Keratinocyte (primary cell): ENCODE measurements around the gene UCP2.

Source experiments
- EZH2 ChIP-seq: IDR thresholded peaks from one replicate; pipeline ENCODE4 v1.6.1; 2012; ENCODE audit warnings: inconsistent platforms, mild to moderate bottlenecking, low read length, moderate library complexity
- TF ChIP-seq, protein P1 (sequence below), 3 experiments: IDR thresholded peaks in 1 of 3; conservative IDR thresholded peaks in 1 of 3; optimal IDR thresholded peaks in 1 of 3; 2 replicates in 2 of 3; 3 replicates in 1 of 3; pipeline versions ENCODE3 to v1.5.1; 2011; ENCODE audit warnings: low read length in 3 of 3, mild to moderate bottlenecking in 3 of 3, moderate library complexity in 2 of 3, control low read depth in 1 of 3, inconsistent platforms in 1 of 3; ENCODE audit not compliant: insufficient read depth in 2 of 3; ENCODE audit errors: extremely low read depth in 1 of 3

- TF ChIP-seq, protein P1, sequence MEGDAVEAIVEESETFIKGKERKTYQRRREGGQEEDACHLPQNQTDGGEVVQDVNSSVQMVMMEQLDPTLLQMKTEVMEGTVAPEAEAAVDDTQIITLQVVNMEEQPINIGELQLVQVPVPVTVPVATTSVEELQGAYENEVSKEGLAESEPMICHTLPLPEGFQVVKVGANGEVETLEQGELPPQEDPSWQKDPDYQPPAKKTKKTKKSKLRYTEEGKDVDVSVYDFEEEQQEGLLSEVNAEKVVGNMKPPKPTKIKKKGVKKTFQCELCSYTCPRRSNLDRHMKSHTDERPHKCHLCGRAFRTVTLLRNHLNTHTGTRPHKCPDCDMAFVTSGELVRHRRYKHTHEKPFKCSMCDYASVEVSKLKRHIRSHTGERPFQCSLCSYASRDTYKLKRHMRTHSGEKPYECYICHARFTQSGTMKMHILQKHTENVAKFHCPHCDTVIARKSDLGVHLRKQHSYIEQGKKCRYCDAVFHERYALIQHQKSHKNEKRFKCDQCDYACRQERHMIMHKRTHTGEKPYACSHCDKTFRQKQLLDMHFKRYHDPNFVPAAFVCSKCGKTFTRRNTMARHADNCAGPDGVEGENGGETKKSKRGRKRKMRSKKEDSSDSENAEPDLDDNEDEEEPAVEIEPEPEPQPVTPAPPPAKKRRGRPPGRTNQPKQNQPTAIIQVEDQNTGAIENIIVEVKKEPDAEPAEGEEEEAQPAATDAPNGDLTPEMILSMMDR (optimal IDR thresholded peaks at IDR 0.05 in 1 of 3, IDR thresholded peaks at IDR 0.05 in 1 of 3, conservative IDR thresholded peaks at IDR 0.05 in 1 of 3; ENCODE audit: extremely low read depth in 1 of 3, insufficient read depth in 2 of 3, low read length in 3 of 3) = no peak
- TF ChIP-seq EZH2 = no peak
These were observed 38.6 kb downstream of the UCP2 start for GRCh38 chr11:73944085-73944484.
